Fibroblast of pulmonary artery (primary cell): ENCODE data around the gene FOXA1.

Experiments used
- DNase-seq: peaks from one replicate; pipeline ENCODE4 v3.0.0-alpha.2; 2010; ENCODE audit warnings: low read depth
- H3K4me3 ChIP-seq: replicated peaks from 2 replicates; pipeline ENCODE4 v1.5.1; 2011; ENCODE audit warnings: low read depth, mild to moderate bottlenecking, control low read depth, low read length, moderate library complexity
- TF ChIP-seq, protein P1 (sequence below): IDR thresholded peaks from 2 replicates; pipeline ENCODE4 v1.5.1; 2011; ENCODE audit warnings: mild to moderate bottlenecking, control low read depth, low read length, inconsistent platforms; ENCODE audit errors: missing control alignments

FOXA1 gene

GRCh38 chr14:37625597-37626595 lies 30.8 kb upstream of the FOXA1 start:
- DNase-seq = no peak
- H3K4me3 ChIP-seq = no peak overlapping the region
- TF ChIP-seq, protein P1, sequence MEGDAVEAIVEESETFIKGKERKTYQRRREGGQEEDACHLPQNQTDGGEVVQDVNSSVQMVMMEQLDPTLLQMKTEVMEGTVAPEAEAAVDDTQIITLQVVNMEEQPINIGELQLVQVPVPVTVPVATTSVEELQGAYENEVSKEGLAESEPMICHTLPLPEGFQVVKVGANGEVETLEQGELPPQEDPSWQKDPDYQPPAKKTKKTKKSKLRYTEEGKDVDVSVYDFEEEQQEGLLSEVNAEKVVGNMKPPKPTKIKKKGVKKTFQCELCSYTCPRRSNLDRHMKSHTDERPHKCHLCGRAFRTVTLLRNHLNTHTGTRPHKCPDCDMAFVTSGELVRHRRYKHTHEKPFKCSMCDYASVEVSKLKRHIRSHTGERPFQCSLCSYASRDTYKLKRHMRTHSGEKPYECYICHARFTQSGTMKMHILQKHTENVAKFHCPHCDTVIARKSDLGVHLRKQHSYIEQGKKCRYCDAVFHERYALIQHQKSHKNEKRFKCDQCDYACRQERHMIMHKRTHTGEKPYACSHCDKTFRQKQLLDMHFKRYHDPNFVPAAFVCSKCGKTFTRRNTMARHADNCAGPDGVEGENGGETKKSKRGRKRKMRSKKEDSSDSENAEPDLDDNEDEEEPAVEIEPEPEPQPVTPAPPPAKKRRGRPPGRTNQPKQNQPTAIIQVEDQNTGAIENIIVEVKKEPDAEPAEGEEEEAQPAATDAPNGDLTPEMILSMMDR = no peak

GRCh38 chr14:37623971-37624370 lies 28.9 kb upstream of the FOXA1 start:
- TF ChIP-seq, protein P1 = no peak
- no peak overlapping the region for H3K4me3 ChIP-seq
- no peak for DNase-seq

DNA sequence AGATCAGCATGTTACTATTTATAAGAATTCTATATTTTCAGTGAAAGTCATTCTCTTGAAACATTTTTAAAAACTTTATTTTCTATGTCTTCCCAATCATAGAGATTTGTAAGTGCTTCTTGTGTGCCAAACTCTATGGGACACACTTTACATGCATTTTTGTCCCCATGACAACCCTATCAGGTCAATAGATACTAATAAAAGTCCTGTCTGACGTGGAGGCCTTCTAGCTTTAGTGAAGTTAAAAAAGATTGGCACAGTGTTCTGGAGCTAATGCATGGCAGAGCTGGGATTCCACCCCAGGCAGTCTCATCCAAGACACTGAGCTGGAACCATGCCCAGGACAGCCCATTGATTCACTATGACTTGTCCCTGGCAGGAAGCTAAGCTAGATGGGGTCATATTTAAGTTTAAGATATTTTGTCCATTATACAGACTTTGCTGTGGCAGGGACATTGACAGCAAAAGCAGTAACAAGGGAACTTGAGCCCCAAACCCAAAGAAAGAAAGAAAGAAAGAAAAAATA lies 28.4 kb upstream of the FOXA1 start:
- H3K4me3 ChIP-seq = no peak overlapping the region
- DNase-seq = peak; percentile 64
- TF ChIP-seq, protein P1 = no peak

DNA sequence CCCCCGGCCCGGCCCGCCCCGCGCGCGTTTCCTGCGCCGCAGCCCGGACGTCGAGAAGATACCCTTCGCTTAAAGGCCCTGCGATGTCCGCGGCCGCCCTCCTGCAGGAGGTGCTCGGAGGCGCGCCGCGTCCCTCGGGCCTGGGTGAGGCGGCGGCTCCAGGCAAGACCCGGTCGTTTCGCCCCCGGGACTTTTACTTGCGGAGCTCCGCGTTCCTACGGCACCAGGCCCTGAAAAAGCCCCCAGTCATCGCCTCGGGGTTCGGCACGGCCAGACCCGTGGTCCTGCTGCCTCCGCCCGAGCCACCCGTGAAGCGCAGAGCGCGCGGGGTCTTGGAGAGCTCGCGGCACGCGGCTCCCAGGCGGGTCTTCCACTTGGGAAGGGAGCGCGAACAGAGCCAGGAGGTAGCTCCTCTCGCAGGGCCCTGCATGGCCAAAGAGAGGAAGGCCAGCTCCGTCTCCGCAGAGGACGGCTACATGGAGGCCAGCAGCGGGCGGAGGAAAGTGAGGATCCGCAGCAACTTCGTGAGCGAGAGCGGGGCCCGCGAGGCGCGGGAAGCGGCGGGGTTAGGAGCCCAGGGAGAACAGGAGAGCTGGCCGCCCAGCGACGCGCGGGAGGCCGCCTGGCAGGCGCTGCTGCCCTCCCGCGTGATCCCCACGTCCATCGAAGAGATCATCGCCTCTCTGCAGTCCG lies 27.3 kb upstream of the FOXA1 start:
- peak; percentile 42 for DNase-seq
- TF ChIP-seq, protein P1 = no peak
- peak overlapping the region; percentile 44 for H3K4me3 ChIP-seq

DNA sequence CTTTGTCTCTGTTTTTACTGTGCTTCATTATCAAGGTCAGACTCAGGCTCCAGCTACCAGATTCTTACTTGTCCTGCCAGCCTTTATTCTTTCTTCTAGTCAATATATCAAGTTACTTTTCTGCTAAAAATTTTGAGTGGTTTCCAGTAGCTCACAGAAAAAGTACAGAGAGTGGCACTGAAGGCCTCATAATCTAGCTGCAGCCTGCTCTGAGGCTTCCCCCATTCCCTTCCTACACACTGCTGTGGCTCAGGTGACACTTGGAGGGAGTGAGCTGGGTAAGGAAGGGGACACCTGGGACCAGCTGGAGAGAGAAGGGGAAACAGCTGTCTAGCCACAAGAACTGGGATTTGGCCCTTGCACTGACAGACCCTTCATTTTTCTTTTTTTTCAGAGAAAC lies 25.8 kb upstream of the FOXA1 start:
- DNase-seq = no peak
- no peak overlapping the region for H3K4me3 ChIP-seq
- TF ChIP-seq, protein P1 = no peak

GRCh38 chr14:37618498-37619028 lies 23.5 kb upstream of the FOXA1 start:
- no peak overlapping the region for H3K4me3 ChIP-seq
- TF ChIP-seq, protein P1 = no peak
- DNase-seq = no peak
